NB4 (cell line): ENCODE data around the gene INAFM1.

Experiments
- MYC ChIP-seq: IDR thresholded peaks from 2 replicates; pipeline ENCODE4 v1.6.1; 2011; ENCODE audit warnings: low read depth, low read length
- TF ChIP-seq, protein P1 (sequence below): IDR thresholded peaks from one replicate; pipeline ENCODE4 v1.5.1; 2012; ENCODE audit warnings: low read depth, low read length

DNA sequence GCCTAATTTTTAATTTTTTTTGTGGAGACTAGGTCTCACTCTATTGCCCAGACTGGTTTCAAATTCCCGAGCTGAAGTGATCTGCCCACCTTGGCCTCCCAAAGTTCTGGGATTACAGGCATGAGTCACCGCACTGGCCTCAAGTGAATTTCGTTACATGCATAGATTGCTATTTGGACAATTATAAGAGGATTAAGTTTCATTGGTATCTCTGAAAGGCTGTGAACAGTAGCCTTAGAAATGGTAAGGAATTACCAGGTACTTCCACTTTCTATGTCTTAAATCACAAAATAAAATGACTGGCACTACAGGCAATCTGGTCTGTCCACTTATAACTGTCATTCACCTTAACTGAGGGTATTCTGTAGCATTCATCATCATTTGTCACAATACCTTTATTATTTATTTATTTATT, 21.2 kb upstream of the INAFM1 start:
- TF ChIP-seq, protein P1, sequence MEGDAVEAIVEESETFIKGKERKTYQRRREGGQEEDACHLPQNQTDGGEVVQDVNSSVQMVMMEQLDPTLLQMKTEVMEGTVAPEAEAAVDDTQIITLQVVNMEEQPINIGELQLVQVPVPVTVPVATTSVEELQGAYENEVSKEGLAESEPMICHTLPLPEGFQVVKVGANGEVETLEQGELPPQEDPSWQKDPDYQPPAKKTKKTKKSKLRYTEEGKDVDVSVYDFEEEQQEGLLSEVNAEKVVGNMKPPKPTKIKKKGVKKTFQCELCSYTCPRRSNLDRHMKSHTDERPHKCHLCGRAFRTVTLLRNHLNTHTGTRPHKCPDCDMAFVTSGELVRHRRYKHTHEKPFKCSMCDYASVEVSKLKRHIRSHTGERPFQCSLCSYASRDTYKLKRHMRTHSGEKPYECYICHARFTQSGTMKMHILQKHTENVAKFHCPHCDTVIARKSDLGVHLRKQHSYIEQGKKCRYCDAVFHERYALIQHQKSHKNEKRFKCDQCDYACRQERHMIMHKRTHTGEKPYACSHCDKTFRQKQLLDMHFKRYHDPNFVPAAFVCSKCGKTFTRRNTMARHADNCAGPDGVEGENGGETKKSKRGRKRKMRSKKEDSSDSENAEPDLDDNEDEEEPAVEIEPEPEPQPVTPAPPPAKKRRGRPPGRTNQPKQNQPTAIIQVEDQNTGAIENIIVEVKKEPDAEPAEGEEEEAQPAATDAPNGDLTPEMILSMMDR: no peak
- TF ChIP-seq MYC: no peak
